ENCODE measurements around the gene RAB37.

DNA sequence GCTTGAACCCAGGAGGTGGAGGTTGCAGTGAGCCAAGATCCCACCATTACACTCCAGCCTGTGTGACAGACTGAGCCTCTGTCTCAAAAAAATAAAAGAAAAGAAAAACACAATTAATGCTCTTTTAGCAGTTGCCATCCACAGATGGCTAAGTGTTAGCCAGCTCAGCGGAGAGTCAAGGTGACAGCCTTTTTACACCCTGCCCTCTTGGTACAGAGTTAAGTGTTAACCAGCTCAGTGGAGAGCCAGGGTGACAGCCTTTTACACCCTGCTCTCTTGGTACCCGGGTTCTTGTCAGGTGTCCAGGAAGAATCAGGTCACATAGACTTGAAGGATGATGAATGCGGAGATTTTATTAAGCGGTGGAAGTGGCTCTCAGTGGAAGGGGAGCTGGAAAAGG is 16.6 kb upstream of the RAB37 start:
- TF ChIP-seq, protein P1, sequence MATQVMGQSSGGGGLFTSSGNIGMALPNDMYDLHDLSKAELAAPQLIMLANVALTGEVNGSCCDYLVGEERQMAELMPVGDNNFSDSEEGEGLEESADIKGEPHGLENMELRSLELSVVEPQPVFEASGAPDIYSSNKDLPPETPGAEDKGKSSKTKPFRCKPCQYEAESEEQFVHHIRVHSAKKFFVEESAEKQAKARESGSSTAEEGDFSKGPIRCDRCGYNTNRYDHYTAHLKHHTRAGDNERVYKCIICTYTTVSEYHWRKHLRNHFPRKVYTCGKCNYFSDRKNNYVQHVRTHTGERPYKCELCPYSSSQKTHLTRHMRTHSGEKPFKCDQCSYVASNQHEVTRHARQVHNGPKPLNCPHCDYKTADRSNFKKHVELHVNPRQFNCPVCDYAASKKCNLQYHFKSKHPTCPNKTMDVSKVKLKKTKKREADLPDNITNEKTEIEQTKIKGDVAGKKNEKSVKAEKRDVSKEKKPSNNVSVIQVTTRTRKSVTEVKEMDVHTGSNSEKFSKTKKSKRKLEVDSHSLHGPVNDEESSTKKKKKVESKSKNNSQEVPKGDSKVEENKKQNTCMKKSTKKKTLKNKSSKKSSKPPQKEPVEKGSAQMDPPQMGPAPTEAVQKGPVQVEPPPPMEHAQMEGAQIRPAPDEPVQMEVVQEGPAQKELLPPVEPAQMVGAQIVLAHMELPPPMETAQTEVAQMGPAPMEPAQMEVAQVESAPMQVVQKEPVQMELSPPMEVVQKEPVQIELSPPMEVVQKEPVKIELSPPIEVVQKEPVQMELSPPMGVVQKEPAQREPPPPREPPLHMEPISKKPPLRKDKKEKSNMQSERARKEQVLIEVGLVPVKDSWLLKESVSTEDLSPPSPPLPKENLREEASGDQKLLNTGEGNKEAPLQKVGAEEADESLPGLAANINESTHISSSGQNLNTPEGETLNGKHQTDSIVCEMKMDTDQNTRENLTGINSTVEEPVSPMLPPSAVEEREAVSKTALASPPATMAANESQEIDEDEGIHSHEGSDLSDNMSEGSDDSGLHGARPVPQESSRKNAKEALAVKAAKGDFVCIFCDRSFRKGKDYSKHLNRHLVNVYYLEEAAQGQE (IDR thresholded peaks at IDR 0.05; ENCODE audit: insufficient read depth in 1 of 2, low read depth in 2 of 2, low read length in 1 of 2): no peak
- TF ChIP-seq, protein P2, sequence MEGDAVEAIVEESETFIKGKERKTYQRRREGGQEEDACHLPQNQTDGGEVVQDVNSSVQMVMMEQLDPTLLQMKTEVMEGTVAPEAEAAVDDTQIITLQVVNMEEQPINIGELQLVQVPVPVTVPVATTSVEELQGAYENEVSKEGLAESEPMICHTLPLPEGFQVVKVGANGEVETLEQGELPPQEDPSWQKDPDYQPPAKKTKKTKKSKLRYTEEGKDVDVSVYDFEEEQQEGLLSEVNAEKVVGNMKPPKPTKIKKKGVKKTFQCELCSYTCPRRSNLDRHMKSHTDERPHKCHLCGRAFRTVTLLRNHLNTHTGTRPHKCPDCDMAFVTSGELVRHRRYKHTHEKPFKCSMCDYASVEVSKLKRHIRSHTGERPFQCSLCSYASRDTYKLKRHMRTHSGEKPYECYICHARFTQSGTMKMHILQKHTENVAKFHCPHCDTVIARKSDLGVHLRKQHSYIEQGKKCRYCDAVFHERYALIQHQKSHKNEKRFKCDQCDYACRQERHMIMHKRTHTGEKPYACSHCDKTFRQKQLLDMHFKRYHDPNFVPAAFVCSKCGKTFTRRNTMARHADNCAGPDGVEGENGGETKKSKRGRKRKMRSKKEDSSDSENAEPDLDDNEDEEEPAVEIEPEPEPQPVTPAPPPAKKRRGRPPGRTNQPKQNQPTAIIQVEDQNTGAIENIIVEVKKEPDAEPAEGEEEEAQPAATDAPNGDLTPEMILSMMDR (IDR thresholded peaks at IDR 0.05): no peak
- no peak for TF ChIP-seq POLR2AphosphoS5 (IDR thresholded peaks at IDR 0.05; ENCODE audit: low read depth, low read length)
- TF ChIP-seq SIN3A (IDR thresholded peaks at IDR 0.05; ENCODE audit: borderline replicate concordance, insufficient read depth, low read depth, low read length): no peak
